Activated CD8-positive, alpha-beta T cell treated with anti-CD3 and anti-CD28 coated beads for 36 hours (primary cell): ENCODE measurements around the gene CTNNA3. TPM values are rescaled to one million over a fixed set of nuclear protein-coding genes. Genes with fewer than 3 reads are reported as not detected.

Experiments
- ATAC-seq: fragments of 200-7000 bp; cut with Tn5 transposase; one replicate; pipeline ENCODE4 v1.10.0; 2021; ENCODE audit warnings: mild to moderate bottlenecking, moderate library complexity
- CTCF ChIA-PET: fragments of 350-600 bp; sonication (Branson Sonifier 250); formaldehyde crosslinking; loops from one replicate; lab custom pipeline; 2021; ENCODE audit warnings: antibody characterized with exemption; lab: Charles Lee
- POLR2A ChIA-PET: fragments of 350-600 bp; sonication (Branson Sonifier 250); formaldehyde crosslinking; loops from one replicate; lab custom pipeline; 2021; ENCODE audit warnings: antibody characterized with exemption; lab: Charles Lee
- DNase-seq: peaks from one replicate; pipeline ENCODE4 v3.0.0-alpha.2; 2020
- H3K27ac Mint-ChIP-seq: one replicate; pipeline ENCODE4 v1.8.0; 2021; ENCODE audit warnings: mild to moderate bottlenecking, mixed read lengths
- H3K27me3 Mint-ChIP-seq: one replicate; pipeline ENCODE4 v1.8.0; 2021; ENCODE audit warnings: mixed read lengths
- H3K36me3 Mint-ChIP-seq: one replicate; pipeline ENCODE4 v1.8.0; 2021; ENCODE audit warnings: low read depth, mixed read lengths
- H3K4me1 Mint-ChIP-seq: one replicate; pipeline ENCODE4 v1.8.0; 2021; ENCODE audit warnings: low read depth, mixed read lengths
- H3K4me3 Mint-ChIP-seq: one replicate; pipeline ENCODE4 v1.8.0; 2021; ENCODE audit warnings: mild to moderate bottlenecking, moderate library complexity, mixed read lengths
- H3K9me3 Mint-ChIP-seq: one replicate; pipeline ENCODE4 v1.8.0; 2021; ENCODE audit warnings: mixed read lengths
- CTCF ChIP-seq: fragments of 200-600 bp; IDR thresholded peaks from one replicate; pipeline ENCODE4 v1.8.0; 2022; ENCODE audit warnings: antibody characterized with exemption, mild to moderate bottlenecking
- intact Hi-C: fragments of 100-400 bp; cut with micrococcal nuclease; formaldehyde crosslinking; loops from one replicate; pipeline ENCODE4 v1.10.0; 2022
- total RNA-seq, 2 experiments: library from RNA; stranded (reverse); gene quantifications; one replicate each; pipeline ENCODE4 v1.2.3, GENCODE V29; 2021

The CTNNA3 gene
- total RNA-seq, 2 experiments from 2014 or later: not detected

GRCh38 chr10:66673071-66673470 lies 1022.9 kb downstream of the CTNNA3 start:
- Mint-ChIP-seq H3K4me3 (no peak overlapping the region), H3K9me3 (peaks cover 2% of the 10 kb centered on the region), H3K27ac (no peak overlapping the region), H3K36me3 (no peaks in the 10 kb centered on the region), H3K27me3 (no peaks in the 10 kb centered on the region), H3K4me1 (no peaks in the 10 kb centered on the region)
- ChIA-PET POLR2A (no interaction called here), CTCF (no interaction called here)
- ATAC-seq: no peak
- TF ChIP-seq CTCF: no peak
- DNase-seq: no peak
- intact Hi-C loops: no loop called here

GRCh38 chr10:66671562-66671961 lies 1024.4 kb downstream of the CTNNA3 start:
- no peaks in the 10 kb centered on the region for H3K9me3 Mint-ChIP-seq

GRCh38 chr10:66671064-66671463 lies 1024.9 kb downstream of the CTNNA3 start:
- TF ChIP-seq CTCF: no peak
- no peaks in the 10 kb centered on the region for H3K27me3 Mint-ChIP-seq
- no peaks in the 10 kb centered on the region for H3K9me3 Mint-ChIP-seq
- H3K36me3 Mint-ChIP-seq: no peaks in the 10 kb centered on the region
- no peak overlapping the region for H3K4me3 Mint-ChIP-seq
- CTCF ChIA-PET: no interaction called here
- no peaks in the 10 kb centered on the region for H3K4me1 Mint-ChIP-seq
- ATAC-seq (no peak), DNase-seq (no peak)
- intact Hi-C loops: no loop called here
- POLR2A ChIA-PET: no interaction called here
- H3K27ac Mint-ChIP-seq: no peak overlapping the region

More at GRCh38 chr10:66671562-66671961, 1024.4 kb downstream of the CTNNA3 start:
- DNase-seq (no peak), ATAC-seq (no peak)
- Mint-ChIP-seq H3K36me3 (no peaks in the 10 kb centered on the region), H3K27me3 (no peaks in the 10 kb centered on the region), H3K27ac (no peak overlapping the region), H3K4me1 (no peaks in the 10 kb centered on the region), H3K4me3 (no peak overlapping the region)
- intact Hi-C loops: no loop called here
- TF ChIP-seq CTCF: no peak
- ChIA-PET POLR2A (no interaction called here), CTCF (no interaction called here)

- no peak overlapping the region for H3K4me3 Mint-ChIP-seq
Measured at GRCh38 chr10:66656499-66656898, 1039.5 kb downstream of the CTNNA3 start.

GRCh38 chr10:66654861-66655260 lies 1041.1 kb downstream of the CTNNA3 start:
- H3K9me3 Mint-ChIP-seq: peaks cover 8% of the 10 kb centered on the region
- ChIA-PET POLR2A (no interaction called here), CTCF (no interaction called here)
- no peak overlapping the region for H3K4me3 Mint-ChIP-seq
- no peaks in the 10 kb centered on the region for H3K27me3 Mint-ChIP-seq
- no peak for TF ChIP-seq CTCF
- DNase-seq (no peak), ATAC-seq (no peak)
- no peak overlapping the region for H3K27ac Mint-ChIP-seq
- no peaks in the 10 kb centered on the region for H3K36me3 Mint-ChIP-seq
- intact Hi-C loops: no loop called here
- no peaks in the 10 kb centered on the region for H3K4me1 Mint-ChIP-seq

More at GRCh38 chr10:66656499-66656898, 1039.5 kb downstream of the CTNNA3 start:
- no peak for TF ChIP-seq CTCF
- Mint-ChIP-seq H3K4me1 (no peaks in the 10 kb centered on the region), H3K36me3 (no peaks in the 10 kb centered on the region), H3K27ac (no peak overlapping the region), H3K27me3 (no peaks in the 10 kb centered on the region), H3K9me3 (peaks cover 8% of the 10 kb centered on the region)
- CTCF ChIA-PET: no interaction called here
- POLR2A ChIA-PET: no interaction called here
- DNase-seq: no peak
- no peak for ATAC-seq
- intact Hi-C loops: no loop called here
